Nephron progenitor cell (in vitro differentiated cells): ENCODE results near the gene EVX2.

Experiments used
- DNase-seq: peaks from one replicate; pipeline ENCODE4 v3.0.0; 2021
- H3K27ac Mint-ChIP-seq: 2 replicates; pipeline ENCODE4 v1.8.0; 2021; ENCODE audit warnings: mild to moderate bottlenecking, moderate library complexity, mixed read lengths
- H3K27me3 Mint-ChIP-seq: 2 replicates; pipeline ENCODE4 v1.8.0; 2021; ENCODE audit warnings: mild to moderate bottlenecking, low read depth, mixed read lengths; ENCODE audit not compliant: poor library complexity
- H3K36me3 Mint-ChIP-seq: 2 replicates; pipeline ENCODE4 v1.8.0; 2021; ENCODE audit warnings: low read depth, mixed read lengths
- H3K4me1 Mint-ChIP-seq: 2 replicates; pipeline ENCODE4 v1.8.0; 2021; ENCODE audit warnings: mixed read lengths
- H3K4me3 Mint-ChIP-seq: 2 replicates; pipeline ENCODE4 v1.8.0; 2021; ENCODE audit warnings: mild to moderate bottlenecking, moderate library complexity, mixed read lengths
- H3K9me3 Mint-ChIP-seq: 2 replicates; pipeline ENCODE4 v1.8.0; 2021; ENCODE audit warnings: mild to moderate bottlenecking, moderate library complexity, mixed read lengths
- CTCF ChIP-seq: fragments of 200-600 bp; sonication (generic); IDR thresholded peaks from 2 replicates; pipeline ENCODE4 v1.5.0; 2021; ENCODE audit warnings: antibody characterized with exemption

Gene EVX2

GRCh38 chr2:176101216-176101830, 17.6 kb upstream of the EVX2 start:
- no peak overlapping the region for H3K27ac Mint-ChIP-seq
- DNase-seq, result no peak
- H3K36me3 Mint-ChIP-seq, result no peaks in the 10 kb centered on the region
- peaks cover 68% of the 10 kb centered on the region for H3K4me1 Mint-ChIP-seq
- peak overlapping the region; percentile 43 for H3K4me3 Mint-ChIP-seq
- no peak for TF ChIP-seq CTCF
- H3K9me3 Mint-ChIP-seq, result no peaks in the 10 kb centered on the region
- peaks cover 100% of the 10 kb centered on the region for H3K27me3 Mint-ChIP-seq

- Mint-ChIP-seq H3K4me3 (peak overlapping the region; percentile 43), H3K27me3 (peaks cover 100% of the 10 kb centered on the region), H3K9me3 (no peaks in the 10 kb centered on the region), H3K27ac (no peak overlapping the region), H3K36me3 (no peaks in the 10 kb centered on the region), H3K4me1 (peaks cover 61% of the 10 kb centered on the region)
- DNase-seq, result peak; percentile 27
- no peak for TF ChIP-seq CTCF
Observed at GRCh38 chr2:176100547-176101140, 16.9 kb upstream of the EVX2 start.

GRCh38 chr2:176099728-176100546, 16.2 kb upstream of the EVX2 start, which contains the start of gene HOXD12:
TSS of gene HOXD12 (plus strand) at chr2:176099795. CDS start at chr2:176099802, 7 bp downstream.
- DNase-seq, result no peak
- peaks cover 100% of the 10 kb centered on the region for H3K27me3 Mint-ChIP-seq
- no peak for TF ChIP-seq CTCF
- no peaks in the 10 kb centered on the region for H3K36me3 Mint-ChIP-seq
- H3K27ac Mint-ChIP-seq, result no peak within 1 kb of the TSS
- peak within 1 kb of the TSS; percentile 60 for H3K4me3 Mint-ChIP-seq
- H3K4me1 Mint-ChIP-seq, result peaks cover 54% of the 10 kb centered on the region
- no peaks in the 10 kb centered on the region for H3K9me3 Mint-ChIP-seq

- no peaks in the 10 kb centered on the region for H3K9me3 Mint-ChIP-seq
- DNase-seq, result peak; percentile 17
Observed at GRCh38 chr2:176099159-176099727, 15.5 kb upstream of the EVX2 start.

More at GRCh38 chr2:176099159-176099727, 15.5 kb upstream of the EVX2 start:
- Mint-ChIP-seq H3K4me1 (peaks cover 47% of the 10 kb centered on the region), H3K4me3 (peak overlapping the region; percentile 60), H3K36me3 (no peaks in the 10 kb centered on the region), H3K27ac (no peak overlapping the region), H3K27me3 (peaks cover 100% of the 10 kb centered on the region)
- TF ChIP-seq CTCF, result no peak
